T-helper 1 cell treated with Interleukin-12 subunit alpha and Interleukin-12 subunit beta and Interleukin-4 antibody, amounts not matched to agents 30 ng/mL and 1 ng/mL, for 36 hours (primary cell): ENCODE results near the gene FAXC. TPM values are rescaled to one million over a fixed set of nuclear protein-coding genes. Genes with fewer than 3 reads are reported as not detected.
"Not testable (repeated sequence)": the region's sequence is repeated elsewhere in the genome, so short reads cannot be mapped to it uniquely, and the experiment has no call there.

Experiments
- intact Hi-C: fragments of 100-400 bp; cut with micrococcal nuclease; formaldehyde crosslinking; loops from one replicate; pipeline ENCODE4 v1.15.1; 2024
- total RNA-seq: library from RNA; stranded (reverse); gene quantifications from 2 replicates; pipeline ENCODE4 v1.2.3, GENCODE V29; 2022

FAXC gene
- total RNA-seq, 1 donor from 2014 or later: 0.37 TPM

- intact Hi-C loops: no loop called here
Observed at GRCh38 chr6:99344289-99344688, 5.2 kb downstream of the FAXC start.

GRCh38 chr6:99341862-99342455 lies 7.5 kb downstream of the FAXC start:
- intact Hi-C loops: no loop called here

- intact Hi-C loops: no loop called here
Observed at GRCh38 chr6:99338188-99338587, 11.3 kb downstream of the FAXC start.

- intact Hi-C loops: not testable (repeated sequence)
Observed at GRCh38 chr6:99335298-99335697, 14.2 kb downstream of the FAXC start.

GRCh38 chr6:99334526-99335127 lies 14.8 kb downstream of the FAXC start:
- intact Hi-C loops: loop anchor here (1.0 to 5.0 kb wide), 3 partner anchors 59 to 188 kb away; partner anchors contain the start of gene PNISR

GRCh38 chr6:99333068-99333467 lies 16.4 kb downstream of the FAXC start:
- intact Hi-C loops: loop anchor here (5.0 kb wide), 1 partner anchor 189 kb away; no protein-coding TSS in a partner anchor

- intact Hi-C loops: loop anchor here (2.0 to 5.0 kb wide), 2 partner anchors 191 to 491 kb away; no protein-coding TSS in a partner anchor
Observed at GRCh38 chr6:99331531-99331930, 17.9 kb downstream of the FAXC start.

GRCh38 chr6:99330159-99330558 lies 19.3 kb downstream of the FAXC start:
- intact Hi-C loops: loop anchor here (1.0 to 5.0 kb wide), 5 partner anchors 64 to 493 kb away; partner anchors contain the start of genes COQ3 and PNISR

- intact Hi-C loops: no loop called here
Observed at GRCh38 chr6:99324996-99325395, 24.5 kb downstream of the FAXC start.

- intact Hi-C loops: no loop called here
Observed at GRCh38 chr6:99318566-99318965, 30.9 kb downstream of the FAXC start.

- intact Hi-C loops: no loop called here
Observed at GRCh38 chr6:99312354-99312753, 37.1 kb downstream of the FAXC start.

- intact Hi-C loops: no loop called here
Observed at GRCh38 chr6:99310553-99310952, 38.9 kb downstream of the FAXC start.

GRCh38 chr6:99309557-99309956 lies 39.9 kb downstream of the FAXC start:
- intact Hi-C loops: no loop called here

- intact Hi-C loops: no loop called here
Observed at GRCh38 chr6:99308788-99309187, 40.7 kb downstream of the FAXC start.

- intact Hi-C loops: no loop called here
Observed at GRCh38 chr6:99307295-99307907, 42.1 kb downstream of the FAXC start.

- intact Hi-C loops: no loop called here
Observed at GRCh38 chr6:99306341-99306740, 43.1 kb downstream of the FAXC start.

GRCh38 chr6:99305021-99305554 lies 44.4 kb downstream of the FAXC start:
- intact Hi-C loops: no loop called here

- intact Hi-C loops: no loop called here
Observed at GRCh38 chr6:99297415-99297814, 52.1 kb downstream of the FAXC start.

GRCh38 chr6:99297006-99297405 lies 52.5 kb downstream of the FAXC start:
- intact Hi-C loops: no loop called here

GRCh38 chr6:99296261-99296660 lies 53.2 kb downstream of the FAXC start:
- intact Hi-C loops: no loop called here

GRCh38 chr6:99295276-99295675 lies 54.2 kb downstream of the FAXC start:
- intact Hi-C loops: no loop called here

GRCh38 chr6:99294786-99295185 lies 54.7 kb downstream of the FAXC start:
- intact Hi-C loops: no loop called here
